ENCODE data around the gene CYTIP.

DNA sequence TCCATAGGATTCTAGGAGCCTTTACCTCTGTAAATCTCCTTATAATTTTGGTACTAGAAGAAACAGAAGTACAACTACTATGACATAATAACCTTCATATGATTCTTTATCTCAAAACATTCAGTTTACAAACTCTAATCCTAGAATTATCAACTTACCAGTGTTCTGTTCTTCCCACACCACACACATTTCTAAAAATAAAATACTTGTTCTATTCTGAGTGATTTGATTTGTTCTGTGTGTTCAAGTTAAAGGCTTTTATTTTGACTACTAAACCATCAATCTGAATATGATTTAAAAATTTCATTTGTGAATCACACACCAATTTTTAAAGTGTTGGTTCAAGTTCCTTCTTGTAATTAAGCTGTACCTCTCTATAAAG is 16.0 kb downstream of the CYTIP start:
- TF ChIP-seq, protein P1, sequence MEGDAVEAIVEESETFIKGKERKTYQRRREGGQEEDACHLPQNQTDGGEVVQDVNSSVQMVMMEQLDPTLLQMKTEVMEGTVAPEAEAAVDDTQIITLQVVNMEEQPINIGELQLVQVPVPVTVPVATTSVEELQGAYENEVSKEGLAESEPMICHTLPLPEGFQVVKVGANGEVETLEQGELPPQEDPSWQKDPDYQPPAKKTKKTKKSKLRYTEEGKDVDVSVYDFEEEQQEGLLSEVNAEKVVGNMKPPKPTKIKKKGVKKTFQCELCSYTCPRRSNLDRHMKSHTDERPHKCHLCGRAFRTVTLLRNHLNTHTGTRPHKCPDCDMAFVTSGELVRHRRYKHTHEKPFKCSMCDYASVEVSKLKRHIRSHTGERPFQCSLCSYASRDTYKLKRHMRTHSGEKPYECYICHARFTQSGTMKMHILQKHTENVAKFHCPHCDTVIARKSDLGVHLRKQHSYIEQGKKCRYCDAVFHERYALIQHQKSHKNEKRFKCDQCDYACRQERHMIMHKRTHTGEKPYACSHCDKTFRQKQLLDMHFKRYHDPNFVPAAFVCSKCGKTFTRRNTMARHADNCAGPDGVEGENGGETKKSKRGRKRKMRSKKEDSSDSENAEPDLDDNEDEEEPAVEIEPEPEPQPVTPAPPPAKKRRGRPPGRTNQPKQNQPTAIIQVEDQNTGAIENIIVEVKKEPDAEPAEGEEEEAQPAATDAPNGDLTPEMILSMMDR (IDR thresholded peaks at IDR 0.05; ENCODE audit: low read depth, low read length) = no peak
- TF ChIP-seq POLR2A (IDR thresholded peaks at IDR 0.05; ENCODE audit: extremely low read depth, insufficient read length) = no peak
